Stromal cell of bone marrow (primary cell): ENCODE measurements around the gene LTF.
"Not testable (repeated sequence)": the region's sequence is repeated elsewhere in the genome, so short reads cannot be mapped to it uniquely, and the experiment has no call there.

ENCODE experiments used
- DNase-seq: peaks from one replicate; pipeline ENCODE4 v3.0.0-alpha.2; 2012; ENCODE audit warnings: low read depth

Gene LTF

GRCh38 chr3:46440531-46441294 is 24.0 kb downstream of the LTF start:
- no peak for DNase-seq

GRCh38 chr3:46438831-46439230 is 25.9 kb downstream of the LTF start:
- DNase-seq: no peak

GRCh38 chr3:46435081-46435726 is 29.5 kb downstream of the LTF start:
- no peak for DNase-seq

GRCh38 chr3:46433841-46434240 is 30.9 kb downstream of the LTF start:
- no peak for DNase-seq

- not testable (repeated sequence) for DNase-seq
Measured at GRCh38 chr3:46433118-46433517, 31.6 kb downstream of the LTF start.

- not testable (repeated sequence) for DNase-seq
Measured at GRCh38 chr3:46431905-46432304, 32.8 kb downstream of the LTF start.

- not testable (repeated sequence) for DNase-seq
Measured at GRCh38 chr3:46430879-46431278, 33.8 kb downstream of the LTF start.

- no peak for DNase-seq
Measured at GRCh38 chr3:46429671-46430070, 35.0 kb downstream of the LTF start.

- no peak for DNase-seq
Measured at GRCh38 chr3:46429250-46429649, 35.5 kb downstream of the LTF start.

- no peak for DNase-seq
Measured at GRCh38 chr3:46427916-46428833, 36.5 kb downstream of the LTF start.

GRCh38 chr3:46427404-46427803 is 37.3 kb downstream of the LTF start:
- DNase-seq: not testable (repeated sequence)

GRCh38 chr3:46426476-46426875 is 38.2 kb downstream of the LTF start:
- DNase-seq: not testable (repeated sequence)

- DNase-seq: no peak
Measured at GRCh38 chr3:46423588-46423987, 41.1 kb downstream of the LTF start.

GRCh38 chr3:46422617-46423016 is 42.1 kb downstream of the LTF start:
- DNase-seq: no peak

GRCh38 chr3:46420931-46421330 is 43.8 kb downstream of the LTF start:
- no peak for DNase-seq

GRCh38 chr3:46419816-46420215 is 44.9 kb downstream of the LTF start:
- DNase-seq: no peak

GRCh38 chr3:46417841-46418611 is 46.7 kb downstream of the LTF start:
- DNase-seq: no peak

GRCh38 chr3:46416811-46417510 is 47.7 kb downstream of the LTF start:
- no peak for DNase-seq

GRCh38 chr3:46416125-46416810 is 48.4 kb downstream of the LTF start:
- no peak for DNase-seq

GRCh38 chr3:46414739-46415138 is 50.0 kb downstream of the LTF start:
- no peak for DNase-seq

- DNase-seq: no peak
Measured at GRCh38 chr3:46413951-46414350, 50.8 kb downstream of the LTF start.
